Uterus (tissue), 4 donors: ENCODE results near the gene SLC35D3. TPM values are rescaled to one million over a fixed set of nuclear protein-coding genes. Genes with fewer than 3 reads are reported as not detected.
"Not testable (repeated sequence)": the region's sequence is repeated elsewhere in the genome, so short reads cannot be mapped to it uniquely, and the experiment has no call there.

Source experiments
- DNase-seq, 2 donors: peaks; one replicate each; pipeline ENCODE4 v3.0.0-alpha.2; 2019 to 2020
- H3K27ac ChIP-seq, 2 donors: fragments of 200-600 bp; sonication (generic); 1 replicate in 1 of 2; 2 replicates in 1 of 2; pipeline ENCODE4 v1.5.1; 2016 to 2018
- H3K27me3 ChIP-seq, 2 donors: fragments of 200-600 bp; sonication (generic); one replicate each; pipeline ENCODE4 v1.5.1; 2018 to 2019; ENCODE audit warnings: control low read depth in 1 of 2
- H3K36me3 ChIP-seq, 2 donors: fragments of 200-600 bp; sonication (generic); one replicate each; pipeline ENCODE4 v1.5.1; 2019; ENCODE audit warnings: control low read depth in 1 of 2
- H3K4me1 ChIP-seq, 2 donors: fragments of 200-600 bp; sonication (generic); one replicate each; pipeline ENCODE4 v1.5.1; 2018 to 2019; ENCODE audit warnings: control low read depth in 1 of 2
- H3K4me3 ChIP-seq, 2 donors: fragments of 200-600 bp; sonication (generic); 1 replicate in 1 of 2; 2 replicates in 1 of 2; pipeline ENCODE4 v1.5.1; 2018 to 2019; ENCODE audit warnings: mild to moderate bottlenecking in 1 of 2
- H3K9me3 ChIP-seq, 2 donors: fragments of 200-600 bp; sonication (generic); one replicate each; pipeline ENCODE4 v1.5.1; 2019; ENCODE audit warnings: control low read depth in 1 of 2
- CTCF ChIP-seq, 4 experiments: fragments of 200-600 bp in 2 of 4; fragments of 450-650 bp in 2 of 4; sonication (generic) in 2 of 4; IDR thresholded peaks; one replicate each; pipeline ENCODE4 v1.5.1; 2016 to 2019; ENCODE audit warnings: antibody characterized with exemption in 4 of 4, mild to moderate bottlenecking in 2 of 4, moderate library complexity in 1 of 4
- POLR2A ChIP-seq, 2 donors: fragments of 450-650 bp; IDR thresholded peaks; one replicate each; pipeline ENCODE4 v1.6.1; 2016; ENCODE audit warnings: antibody characterized with exemption in 2 of 2, mild to moderate bottlenecking in 1 of 2, moderate library complexity in 1 of 2
- intact Hi-C: fragments of 100-400 bp; cut with DNase I; formaldehyde crosslinking; loops from one replicate; pipeline ENCODE4 v1.15.1; 2023; ENCODE audit warnings: low total_unique reads
- total RNA-seq, 4 donors: library from RNA; depleted of rRNA in 3 of 4; stranded (reverse); fragments of >200 nt in 3 of 4; gene quantifications; one replicate each; pipeline versions ENCODE4 v1.1.0 to v1.2.4, GENCODE V29; 2014 to 2023
- donor health status: DM: yes; HTN: yes; CAD: no.

Gene SLC35D3
- total RNA-seq, 4 donors from 2014 or later = not detected

- no peak for DNase-seq
- no peaks in the 10 kb centered on the region for H3K9me3 ChIP-seq
- no peaks in the 10 kb centered on the region for H3K36me3 ChIP-seq
- H3K27ac ChIP-seq = no peak overlapping the region
- H3K4me1 ChIP-seq = no peaks in the 10 kb centered on the region
- intact Hi-C loops = no loop called here
- no peaks in the 10 kb centered on the region for H3K27me3 ChIP-seq
- TF ChIP-seq CTCF (IDR thresholded peaks at IDR 0.05) = no peak
- TF ChIP-seq POLR2A (IDR thresholded peaks at IDR 0.05) = no peak
- no peak overlapping the region for H3K4me3 ChIP-seq
These were observed 30.7 kb downstream of the SLC35D3 start for GRCh38 chr6:136952714-136953260.

GRCh38 chr6:136955123-136955522, 33.0 kb downstream of the SLC35D3 start:
- no peak overlapping the region for H3K27ac ChIP-seq
- intact Hi-C loops = no loop called here
- H3K27me3 ChIP-seq = no peaks in the 10 kb centered on the region
- TF ChIP-seq POLR2A (IDR thresholded peaks at IDR 0.05) = no peak
- no peak for TF ChIP-seq CTCF (IDR thresholded peaks at IDR 0.05)
- H3K4me1 ChIP-seq = no peaks in the 10 kb centered on the region
- no peaks in the 10 kb centered on the region for H3K36me3 ChIP-seq
- DNase-seq = no peak
- H3K4me3 ChIP-seq = no peak overlapping the region
- H3K9me3 ChIP-seq = no peaks in the 10 kb centered on the region

GRCh38 chr6:136956590-136957544, 34.8 kb downstream of the SLC35D3 start:
- no peaks in the 10 kb centered on the region for H3K9me3 ChIP-seq
- no peaks in the 10 kb centered on the region for H3K36me3 ChIP-seq
- no peak overlapping the region for H3K4me3 ChIP-seq
- no peaks in the 10 kb centered on the region for H3K4me1 ChIP-seq
- H3K27me3 ChIP-seq = no peaks in the 10 kb centered on the region
- H3K27ac ChIP-seq = no peak overlapping the region
- no peak for TF ChIP-seq POLR2A (IDR thresholded peaks at IDR 0.05)
- no peak for TF ChIP-seq CTCF (IDR thresholded peaks at IDR 0.05)
- no peak for DNase-seq
- intact Hi-C loops = no loop called here

- Histone ChIP-seq H3K9me3 (no peaks in the 10 kb centered on the region), H3K4me3 (no peak overlapping the region), H3K27ac (no peak overlapping the region), H3K36me3 (no peaks in the 10 kb centered on the region), H3K27me3 (no peaks in the 10 kb centered on the region), H3K4me1 (no peaks in the 10 kb centered on the region)
- intact Hi-C loops = no loop called here
- TF ChIP-seq POLR2A (IDR thresholded peaks at IDR 0.05) (no peak), CTCF (IDR thresholded peaks at IDR 0.05) (no peak)
- no peak for DNase-seq
These were observed 36.1 kb downstream of the SLC35D3 start for GRCh38 chr6:136958168-136958567.

GRCh38 chr6:136959471-136959891, 37.4 kb downstream of the SLC35D3 start:
- Histone ChIP-seq H3K27ac (no peak overlapping the region), H3K4me3 (no peak overlapping the region), H3K27me3 (no peaks in the 10 kb centered on the region), H3K9me3 (no peaks in the 10 kb centered on the region), H3K36me3 (no peaks in the 10 kb centered on the region), H3K4me1 (no peaks in the 10 kb centered on the region)
- intact Hi-C loops = no loop called here
- no peak for TF ChIP-seq POLR2A (IDR thresholded peaks at IDR 0.05)
- TF ChIP-seq CTCF (IDR thresholded peaks at IDR 0.05) = no peak
- no peak for DNase-seq

GRCh38 chr6:136959935-136960334, 37.8 kb downstream of the SLC35D3 start:
- H3K27ac ChIP-seq, intact Hi-C loops, DNase-seq: not testable (repeated sequence)

More at GRCh38 chr6:136959935-136960334, 37.8 kb downstream of the SLC35D3 start:
- not testable (repeated sequence) for H3K9me3 ChIP-seq, H3K36me3 ChIP-seq, H3K4me3 ChIP-seq, H3K27me3 ChIP-seq, H3K4me1 ChIP-seq
